Liver (tissue), 9 donors: ENCODE measurements around the gene TRIM58. TPM values are rescaled to one million over a fixed set of nuclear protein-coding genes. Genes with fewer than 3 reads are reported as not detected.

Experiments used
- DNase-seq: peaks from one replicate; pipeline ENCODE4 v3.0.0-alpha.2; 2017; ENCODE audit warnings: low spot score
- H3K27ac ChIP-seq, 2 donors: one replicate each; pipeline ENCODE4 v1.7.0; 2013; ENCODE audit warnings: inconsistent platforms in 2 of 2, low read length in 2 of 2, control low read depth in 1 of 2, low read depth in 1 of 2, mild to moderate bottlenecking in 1 of 2
- H3K27me3 ChIP-seq, 4 donors: one replicate each; pipeline versions ENCODE4 v1.6.1 to v1.7.0; 2013; ENCODE audit warnings: low read length in 3 of 4, inconsistent platforms in 1 of 4, mild to moderate bottlenecking in 1 of 4, moderate library complexity in 1 of 4; ENCODE audit not compliant: control insufficient read depth in 4 of 4, insufficient read depth in 4 of 4
- H3K36me3 ChIP-seq, 4 donors: one replicate each; pipeline versions ENCODE4 v1.6.1 to v1.7.0; 2013; ENCODE audit warnings: low read length in 3 of 4, mild to moderate bottlenecking in 3 of 4, low read depth in 1 of 4, moderate library complexity in 1 of 4; ENCODE audit not compliant: control insufficient read depth in 4 of 4, insufficient read depth in 3 of 4
- H3K4me1 ChIP-seq, 4 donors: one replicate each; pipeline versions ENCODE4 v1.6.1 to v1.7.0; 2013; ENCODE audit warnings: low read length in 3 of 4, mild to moderate bottlenecking in 3 of 4, moderate library complexity in 1 of 4; ENCODE audit not compliant: control insufficient read depth in 4 of 4, insufficient read depth in 4 of 4
- H3K4me3 ChIP-seq, 3 donors: one replicate each; pipeline versions ENCODE4 v1.6.1 to v1.7.0; 2013; ENCODE audit warnings: low read length in 3 of 3, control low read depth in 1 of 3, low read depth in 1 of 3, mild to moderate bottlenecking in 1 of 3
- H3K9ac ChIP-seq, 2 donors: one replicate each; pipeline ENCODE4 v1.7.0; 2013; ENCODE audit warnings: low read length in 2 of 2, mild to moderate bottlenecking in 2 of 2, moderate library complexity in 2 of 2, control low read depth in 1 of 2, low read depth in 1 of 2
- H3K9me3 ChIP-seq, 4 donors: one replicate each; pipeline versions ENCODE4 v1.6.1 to v1.7.0; 2013; ENCODE audit warnings: low read length in 3 of 4; ENCODE audit not compliant: control insufficient read depth in 4 of 4
- ATF3 ChIP-seq: IDR thresholded peaks from 2 replicates; pipeline ENCODE4 v1.6.1; 2016; ENCODE audit warnings: antibody characterized with exemption
- CTCF ChIP-seq: fragments of 150-350 bp; IDR thresholded peaks from 2 replicates; pipeline ENCODE4 v1.5.1; 2017; ENCODE audit warnings: improper control_type of control experiment, low read depth, low read length; ENCODE audit not compliant: missing input control
- EGR1 ChIP-seq, 2 donors: IDR thresholded peaks; 2 replicates each; pipeline ENCODE4 v1.6.1; 2016 to 2018; ENCODE audit warnings: antibody characterized with exemption in 2 of 2, low read depth in 2 of 2
- FOXA1 ChIP-seq: IDR thresholded peaks from 2 replicates; pipeline ENCODE4 v1.6.1; 2016; ENCODE audit warnings: antibody characterized with exemption
- FOXA2 ChIP-seq: IDR thresholded peaks from 2 replicates; pipeline ENCODE4 v1.6.1; 2016; ENCODE audit warnings: antibody characterized with exemption
- GABPA ChIP-seq, 2 donors: IDR thresholded peaks in 1 of 2; conservative IDR thresholded peaks in 1 of 2; 2 replicates each; pipeline ENCODE4 v1.6.1; 2016; ENCODE audit warnings: antibody characterized with exemption in 2 of 2, mild to moderate bottlenecking in 1 of 2, moderate library complexity in 1 of 2
- HNF4A ChIP-seq, 2 donors: conservative IDR thresholded peaks; 2 replicates each; pipeline ENCODE4 v1.6.1; 2016; ENCODE audit warnings: antibody characterized with exemption in 2 of 2, mild to moderate bottlenecking in 2 of 2
- HNF4G ChIP-seq: IDR thresholded peaks from 2 replicates; pipeline ENCODE4 v1.6.1; 2016; ENCODE audit warnings: antibody characterized with exemption
- JUND ChIP-seq, 2 donors: IDR thresholded peaks; 2 replicates each; pipeline ENCODE4 v1.6.1; 2016; ENCODE audit warnings: antibody characterized with exemption in 2 of 2
- MAX ChIP-seq: IDR thresholded peaks from 2 replicates; pipeline ENCODE4 v1.6.1; 2016; ENCODE audit warnings: antibody characterized with exemption
- NR2F2 ChIP-seq: IDR thresholded peaks from 2 replicates; pipeline ENCODE4 v1.6.1; 2016; ENCODE audit warnings: antibody characterized with exemption
- RAD21 ChIP-seq, 2 donors: IDR thresholded peaks; 2 replicates each; pipeline ENCODE4 v1.6.1; 2016; ENCODE audit warnings: antibody characterized with exemption in 2 of 2, mild to moderate bottlenecking in 2 of 2
- REST ChIP-seq: IDR thresholded peaks from 2 replicates; pipeline ENCODE4 v1.6.1; 2016; ENCODE audit warnings: antibody characterized with exemption, mild to moderate bottlenecking
- RXRA ChIP-seq, 2 donors: IDR thresholded peaks; 2 replicates each; pipeline ENCODE4 v1.6.1; 2017 to 2018; ENCODE audit warnings: antibody characterized with exemption in 2 of 2, mild to moderate bottlenecking in 1 of 2
- SP1 ChIP-seq: IDR thresholded peaks from 2 replicates; pipeline ENCODE4 v1.6.1; 2018; ENCODE audit warnings: antibody characterized with exemption, mild to moderate bottlenecking
- TAF1 ChIP-seq: conservative IDR thresholded peaks from 2 replicates; pipeline ENCODE4 v1.6.1; 2016; ENCODE audit warnings: antibody characterized with exemption, mild to moderate bottlenecking
- YY1 ChIP-seq: IDR thresholded peaks from 2 replicates; pipeline ENCODE4 v1.6.1; 2016; ENCODE audit warnings: antibody characterized with exemption, mild to moderate bottlenecking
- ZBTB33 ChIP-seq: IDR thresholded peaks from 2 replicates; pipeline ENCODE4 v1.6.1; 2016; ENCODE audit warnings: antibody characterized with exemption
- WGBS: extraction: QIAGEN DNeasy Blood & Tissue Kit; methylation state at CpG from one replicate; pipeline ENCODE4 v1.1.7; 2013; 5-methylcytosine and 5-hydroxymethylcytosine counted together
- polyA plus RNA-seq, 2 donors: library from polyadenylated mRNA; stranded (reverse) in 1 of 2; unstranded in 1 of 2; fragments of 200-250 nt in 1 of 2; fragments of >200 nt in 1 of 2; fragmentation: Nextera tagmentation in 1 of 2; extraction: Ambion mirVana in 1 of 2; gene quantifications; one replicate each; pipeline versions ENCODE4 v1.2.1 to v1.2.3, GENCODE V29; 2013 to 2015
- total RNA-seq, 2 donors: library from RNA; depleted of rRNA; stranded (reverse); fragments of >200 nt; gene quantifications; one replicate each; pipeline ENCODE4 v1.2.3, GENCODE V29; 2014
- donor health status: healthy.
- donor health status: healthy.
- donor health status: healthy.
- donor health status: healthy.
- donor health status: healthy.

Gene TRIM58
- total and polyA plus RNA-seq, 4 donors = 0.06 to 88.7 (median 0.14) TPM

- Histone ChIP-seq H3K4me3 (no peak overlapping the region), H3K27ac (no peak overlapping the region), H3K36me3 (no peaks in the 10 kb centered on the region), H3K4me1 (no peaks in the 10 kb centered on the region), H3K9me3 (peaks cover 0 to 4% (median 0%) of the 10 kb centered on the region in 4 donors), H3K9ac (no peak overlapping the region), H3K27me3 (no peaks in the 10 kb centered on the region)
- WGBS = 59% methylated on average over 9 of the region's 9 CpGs
- TF ChIP-seq FOXA1 = no peak
- TF ChIP-seq EGR1 (IDR thresholded peaks at IDR 0.05; ENCODE audit: low read depth in 2 of 2) = no peak
- no peak for TF ChIP-seq REST
- TF ChIP-seq YY1 = no peak
- TF ChIP-seq TAF1 = no peak
- TF ChIP-seq HNF4G = no peak
- TF ChIP-seq CTCF = no peak
- no peak for TF ChIP-seq HNF4A (conservative IDR thresholded peaks at IDR 0.05)
- TF ChIP-seq ZBTB33 = no peak
- TF ChIP-seq RXRA (IDR thresholded peaks at IDR 0.05) = no peak
- no peak for TF ChIP-seq RAD21 (IDR thresholded peaks at IDR 0.05)
- TF ChIP-seq FOXA2 = no peak
- TF ChIP-seq MAX = no peak
- no peak for TF ChIP-seq SP1
- TF ChIP-seq ATF3 = no peak
- TF ChIP-seq GABPA (IDR thresholded peaks at IDR 0.05 in 1 of 2, conservative IDR thresholded peaks at IDR 0.05 in 1 of 2) = no peak
- no peak for TF ChIP-seq JUND (IDR thresholded peaks at IDR 0.05)
- TF ChIP-seq NR2F2 = no peak
- DNase-seq = no peak
Measured at GRCh38 chr1:247905910-247906503, 49.0 kb downstream of the TRIM58 start.
